GM21367 (cell line): Measurements from ENCODE around the gene EVX1.

Experiments used
- ATAC-seq: cut with Tn5 transposase; IDR thresholded peaks from one replicate; pipeline ENCODE4 v1.9.1; 2021; ENCODE audit not compliant: unreplicated experiment

The EVX1 gene

DNA sequence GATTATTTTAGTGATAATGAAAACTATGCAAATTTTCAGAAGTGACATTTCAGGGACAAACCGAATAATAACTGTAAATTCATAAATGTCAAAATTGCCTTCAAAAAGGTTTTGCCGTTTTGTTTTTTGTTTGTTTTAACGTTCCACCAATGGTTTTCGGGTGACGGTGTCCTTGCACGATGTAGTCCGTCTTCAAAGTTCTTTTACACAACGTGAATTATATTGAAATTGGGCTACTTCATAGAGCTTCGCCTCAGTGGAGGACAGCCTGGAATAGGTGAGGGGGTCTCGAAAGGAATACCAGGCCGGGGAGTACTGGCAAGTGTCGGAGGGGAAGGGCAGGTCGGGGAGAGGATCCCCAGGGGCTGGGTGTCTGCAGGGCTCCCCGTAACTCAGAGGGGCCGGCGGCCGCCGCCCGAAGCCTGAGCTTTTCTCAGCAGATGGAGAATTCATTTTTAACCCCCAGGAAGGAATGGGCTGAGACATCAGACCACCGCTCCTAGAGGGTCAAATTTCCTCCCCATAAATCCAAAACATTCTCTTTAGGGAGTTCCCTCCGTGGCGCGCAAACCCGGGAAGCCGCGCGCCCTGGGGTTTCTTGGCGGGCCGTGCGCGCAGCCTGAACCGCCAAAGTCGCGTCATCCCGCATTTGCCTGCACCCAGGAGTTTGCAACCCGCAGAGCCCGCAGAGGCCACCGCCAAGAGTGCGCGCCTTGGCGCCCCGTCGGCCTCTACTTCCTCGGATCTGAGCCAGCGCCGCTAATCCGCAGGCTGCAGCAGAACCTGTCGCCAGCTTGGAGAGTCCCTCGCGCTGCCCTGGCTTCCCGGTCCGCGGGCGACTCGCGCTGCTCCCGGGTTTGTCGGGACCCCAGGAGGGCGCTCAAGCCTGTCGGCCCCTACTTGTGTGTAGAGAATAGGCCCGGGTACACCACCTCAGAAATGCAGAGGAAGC lies 17.3 kb upstream of the EVX1 start:
- no peak for ATAC-seq

GRCh38 chr7:27229448-27229847 lies 13.2 kb upstream of the EVX1 start:
- ATAC-seq, result no peak

DNA sequence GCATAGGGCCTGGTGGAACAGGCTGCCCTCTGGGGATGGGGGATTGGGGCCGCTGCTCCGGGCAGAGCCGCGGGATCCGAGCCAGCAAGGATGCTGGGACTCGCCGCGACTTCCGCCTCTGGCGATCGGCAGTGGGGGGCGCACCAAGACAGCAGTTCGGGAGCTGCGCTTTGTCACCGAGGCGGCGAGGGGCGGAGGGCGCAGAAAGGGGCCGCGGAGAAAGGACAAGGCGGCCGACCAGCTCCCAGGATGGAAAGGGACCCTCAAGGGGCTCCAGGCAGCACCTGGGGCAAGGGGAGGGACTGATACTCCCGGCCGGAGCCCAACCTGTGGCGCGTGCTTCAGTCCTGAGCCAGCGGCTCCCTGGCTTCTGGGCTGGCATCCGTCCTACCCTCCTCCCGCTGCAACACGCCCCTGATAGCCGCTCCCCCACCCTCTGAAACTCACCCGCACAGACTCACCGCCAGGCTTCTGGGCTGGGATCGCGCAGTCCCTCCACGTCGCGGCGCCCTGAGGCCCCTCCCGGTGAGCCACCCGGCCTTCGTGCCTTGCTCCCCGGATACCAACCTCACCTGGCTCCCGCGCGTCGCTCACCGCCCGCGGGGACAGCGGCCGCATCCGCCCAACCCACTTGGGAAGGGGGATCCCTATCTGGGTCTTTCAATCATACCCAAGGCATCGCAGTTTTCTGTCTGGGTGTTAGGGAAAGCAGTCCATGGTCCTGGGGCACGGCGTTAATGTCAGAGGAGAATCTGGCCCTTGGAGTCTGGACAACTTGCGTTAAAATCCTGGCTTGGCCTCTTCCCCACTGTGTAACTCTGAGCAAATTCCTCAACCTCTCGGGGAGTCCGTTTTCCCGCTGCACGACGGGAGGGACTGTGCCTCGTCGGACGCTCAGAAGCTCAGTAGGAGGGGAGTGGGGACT lies 7.0 kb upstream of the EVX1 start:
- no peak for ATAC-seq

DNA sequence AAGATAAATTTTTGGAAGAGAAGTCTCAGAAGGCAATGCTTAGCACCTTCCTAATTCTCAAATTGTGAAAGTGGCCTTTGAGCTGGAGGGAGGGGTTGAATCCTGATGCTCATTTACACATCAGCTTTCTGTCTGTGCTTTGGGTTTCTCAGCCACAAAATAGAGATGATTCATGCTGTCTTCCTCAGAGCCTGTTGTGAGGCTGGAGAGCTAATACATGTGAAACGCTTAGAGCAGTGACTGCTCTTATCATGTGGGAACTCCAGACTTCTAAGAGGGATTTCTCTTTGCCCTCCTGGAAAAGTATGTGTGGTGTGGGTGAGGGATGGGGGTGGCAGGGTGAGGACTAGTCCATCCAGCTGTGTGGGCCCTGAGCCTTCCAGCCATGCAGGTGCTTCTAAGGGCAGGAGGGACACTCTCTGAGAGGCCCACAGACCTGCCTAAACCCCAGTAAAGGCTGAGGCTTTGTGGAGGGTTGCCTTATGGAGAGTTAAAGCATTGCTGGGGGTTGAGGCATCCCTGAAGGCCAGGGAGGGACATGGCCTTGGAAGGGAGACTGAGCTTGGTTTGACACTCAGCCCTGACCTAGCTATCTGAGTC lies 4.8 kb upstream of the EVX1 start:
- ATAC-seq, result no peak

DNA sequence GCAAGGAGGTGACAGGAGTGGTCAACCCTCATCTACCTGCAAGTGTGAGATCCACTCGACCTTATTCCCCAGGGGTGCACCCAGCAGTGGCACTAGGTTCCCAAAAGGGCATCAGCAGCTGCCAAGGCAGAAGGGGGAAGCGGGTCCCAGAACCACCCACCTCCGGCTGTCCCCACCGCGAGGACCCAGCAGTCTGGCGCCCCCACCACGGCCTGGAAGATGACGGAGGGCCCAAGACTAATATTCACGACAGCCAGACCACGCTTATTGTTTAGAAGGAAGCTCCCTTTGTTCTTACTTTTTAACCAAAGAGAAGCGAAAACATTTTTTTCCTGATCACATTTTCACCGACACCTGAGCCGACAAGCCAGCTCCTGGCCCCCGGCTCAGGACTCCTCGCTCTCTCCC lies 3.6 kb upstream of the EVX1 start:
- no peak for ATAC-seq

DNA sequence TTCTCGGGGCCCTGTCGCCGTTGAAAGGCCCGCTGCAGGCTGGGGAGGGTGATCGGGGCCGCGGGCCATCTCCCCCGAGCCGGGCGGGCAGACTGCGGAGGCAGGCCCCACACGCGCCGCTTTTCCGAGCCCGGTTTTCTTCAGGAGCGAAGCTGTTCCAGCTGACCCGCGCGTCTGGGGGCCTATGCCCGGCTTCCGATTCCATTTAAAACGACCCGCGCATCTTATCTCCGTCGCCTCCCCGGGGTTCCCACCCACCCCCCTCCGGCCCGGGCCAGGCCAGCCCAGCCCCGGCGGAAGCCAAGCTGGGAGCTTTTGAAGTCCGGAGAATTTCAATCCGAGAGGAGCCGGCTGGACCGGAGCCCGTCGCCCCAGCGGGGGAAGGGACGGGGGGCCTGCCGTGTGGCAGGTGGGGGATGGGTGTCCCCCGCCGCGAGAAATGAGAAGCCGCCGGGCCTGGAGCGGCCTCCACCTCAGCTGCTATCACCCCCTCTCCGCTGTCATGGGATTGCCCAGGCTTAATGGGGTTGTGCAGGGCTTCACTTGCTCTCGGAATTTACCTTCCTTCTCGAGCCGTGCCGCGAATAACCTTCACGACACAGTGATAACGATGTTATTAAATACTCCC lies 3.1 kb upstream of the EVX1 start:
- no peak for ATAC-seq

GRCh38 chr7:27240015-27240731 lies 2.4 kb upstream of the EVX1 start:
- no peak for ATAC-seq

- no peak for ATAC-seq
These were observed 1.2 kb upstream of the EVX1 start for GRCh38 chr7:27241189-27242056.

- no peak for ATAC-seq
These were observed 448 bp upstream of the EVX1 start for GRCh38 chr7:27242154-27242553.

- no peak for ATAC-seq
These were observed 950 bp downstream of the EVX1 start for GRCh38 chr7:27243340-27244163.

DNA sequence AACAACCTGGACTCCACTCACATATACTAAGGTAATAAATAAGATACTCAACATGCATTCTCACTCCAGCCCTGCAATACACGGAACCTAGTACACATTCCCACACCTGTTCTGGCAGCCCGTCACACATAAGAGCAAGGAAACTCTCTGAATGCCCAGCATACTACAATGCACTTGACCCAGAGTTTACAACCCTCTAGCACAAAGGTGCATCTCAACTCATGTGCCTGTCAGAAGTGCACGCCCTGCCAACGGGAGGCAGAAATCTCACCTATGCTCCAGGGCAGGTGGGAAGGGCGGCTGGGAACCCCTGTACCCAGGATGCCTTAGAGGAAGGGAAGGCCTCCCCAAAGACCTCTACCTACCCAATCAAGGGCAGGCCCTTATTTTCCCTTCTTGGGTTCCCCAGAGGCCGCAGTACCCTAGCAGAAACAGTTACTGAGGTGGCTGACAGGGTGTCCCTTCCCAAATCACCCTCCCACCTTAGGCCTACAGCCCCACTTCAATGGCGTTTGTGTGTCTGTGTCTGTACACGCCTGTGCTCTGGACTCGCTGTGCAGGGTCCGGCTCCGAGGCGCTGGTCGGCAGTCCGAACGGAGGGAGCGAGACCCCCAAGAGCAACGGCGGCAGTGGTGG lies 2.0 kb downstream of the EVX1 start:
- no peak for ATAC-seq

DNA sequence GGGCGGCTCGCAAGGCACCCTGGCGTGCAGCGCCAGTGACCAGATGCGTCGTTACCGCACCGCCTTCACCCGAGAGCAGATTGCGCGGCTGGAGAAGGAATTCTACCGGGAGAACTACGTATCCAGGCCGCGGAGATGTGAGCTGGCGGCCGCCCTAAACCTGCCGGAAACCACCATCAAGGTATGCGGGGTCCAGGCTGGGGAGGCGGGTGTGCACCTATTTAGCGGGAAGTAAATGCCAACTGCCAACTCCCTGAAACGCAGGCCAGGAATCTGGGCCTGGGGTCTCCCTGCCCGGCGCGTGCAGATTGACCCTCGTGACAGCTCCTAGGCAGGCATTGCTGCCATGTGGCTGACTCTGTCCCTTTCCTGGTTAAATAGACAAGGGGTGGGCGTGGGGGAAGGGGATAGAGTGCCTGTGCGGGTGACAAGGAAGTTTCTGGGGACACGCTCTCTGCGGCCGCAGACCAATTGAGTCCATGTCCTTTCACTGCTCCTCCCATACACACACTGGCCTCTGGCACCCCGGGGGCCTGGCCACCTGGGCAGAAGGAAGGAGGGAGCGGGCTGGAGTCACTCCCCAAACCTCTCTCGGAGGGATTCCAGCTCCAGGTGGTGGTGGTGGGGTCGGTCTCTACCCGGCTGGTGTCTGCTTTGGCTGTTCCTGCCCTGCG lies 2.7 kb downstream of the EVX1 start:
- ATAC-seq, result no peak

DNA sequence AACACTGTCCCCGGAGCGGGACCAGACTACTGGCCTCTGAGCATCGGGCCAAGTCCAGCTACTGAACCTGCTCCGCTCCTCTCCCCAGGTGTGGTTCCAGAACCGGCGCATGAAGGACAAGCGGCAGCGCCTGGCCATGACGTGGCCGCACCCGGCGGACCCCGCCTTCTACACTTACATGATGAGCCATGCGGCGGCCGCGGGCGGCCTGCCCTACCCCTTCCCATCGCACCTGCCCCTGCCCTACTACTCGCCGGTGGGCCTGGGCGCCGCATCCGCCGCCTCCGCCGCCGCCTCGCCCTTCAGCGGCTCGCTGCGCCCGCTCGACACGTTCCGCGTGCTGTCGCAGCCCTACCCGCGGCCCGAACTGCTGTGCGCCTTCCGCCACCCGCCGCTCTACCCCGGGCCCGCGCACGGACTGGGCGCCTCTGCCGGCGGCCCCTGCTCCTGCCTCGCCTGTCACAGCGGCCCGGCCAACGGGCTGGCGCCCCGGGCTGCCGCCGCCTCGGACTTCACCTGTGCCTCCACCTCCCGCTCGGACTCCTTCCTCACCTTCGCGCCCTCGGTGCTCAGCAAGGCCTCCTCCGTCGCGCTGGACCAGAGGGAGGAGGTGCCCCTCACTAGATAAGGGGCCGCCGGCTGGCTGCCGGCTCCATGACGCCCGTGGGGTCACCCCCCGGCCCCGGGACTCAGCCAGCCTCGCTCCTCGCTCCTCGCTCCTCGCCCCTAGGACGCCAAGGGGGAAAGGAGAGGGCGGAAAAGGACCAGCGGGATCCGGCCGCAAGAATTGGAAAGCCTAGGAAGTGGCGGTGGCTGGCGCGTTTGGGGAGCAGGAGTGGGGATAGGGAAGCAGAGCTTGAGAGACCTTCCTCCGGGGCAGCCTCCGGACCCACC lies 3.4 kb downstream of the EVX1 start:
- ATAC-seq, result no peak

GRCh38 chr7:27247000-27247399 lies 4.4 kb downstream of the EVX1 start:
- no peak for ATAC-seq

- no peak for ATAC-seq
These were observed 5.1 kb downstream of the EVX1 start for GRCh38 chr7:27247452-27248426.
